ENCODE data around the gene TGM5.
"Not testable (repeated sequence)": the region's sequence is repeated elsewhere in the genome, so short reads cannot be mapped to it uniquely, and the experiment has no call there.

The TGM5 gene, protein sequence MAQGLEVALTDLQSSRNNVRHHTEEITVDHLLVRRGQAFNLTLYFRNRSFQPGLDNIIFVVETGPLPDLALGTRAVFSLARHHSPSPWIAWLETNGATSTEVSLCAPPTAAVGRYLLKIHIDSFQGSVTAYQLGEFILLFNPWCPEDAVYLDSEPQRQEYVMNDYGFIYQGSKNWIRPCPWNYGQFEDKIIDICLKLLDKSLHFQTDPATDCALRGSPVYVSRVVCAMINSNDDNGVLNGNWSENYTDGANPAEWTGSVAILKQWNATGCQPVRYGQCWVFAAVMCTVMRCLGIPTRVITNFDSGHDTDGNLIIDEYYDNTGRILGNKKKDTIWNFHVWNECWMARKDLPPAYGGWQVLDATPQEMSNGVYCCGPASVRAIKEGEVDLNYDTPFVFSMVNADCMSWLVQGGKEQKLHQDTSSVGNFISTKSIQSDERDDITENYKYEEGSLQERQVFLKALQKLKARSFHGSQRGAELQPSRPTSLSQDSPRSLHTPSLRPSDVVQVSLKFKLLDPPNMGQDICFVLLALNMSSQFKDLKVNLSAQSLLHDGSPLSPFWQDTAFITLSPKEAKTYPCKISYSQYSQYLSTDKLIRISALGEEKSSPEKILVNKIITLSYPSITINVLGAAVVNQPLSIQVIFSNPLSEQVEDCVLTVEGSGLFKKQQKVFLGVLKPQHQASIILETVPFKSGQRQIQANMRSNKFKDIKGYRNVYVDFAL

DNA sequence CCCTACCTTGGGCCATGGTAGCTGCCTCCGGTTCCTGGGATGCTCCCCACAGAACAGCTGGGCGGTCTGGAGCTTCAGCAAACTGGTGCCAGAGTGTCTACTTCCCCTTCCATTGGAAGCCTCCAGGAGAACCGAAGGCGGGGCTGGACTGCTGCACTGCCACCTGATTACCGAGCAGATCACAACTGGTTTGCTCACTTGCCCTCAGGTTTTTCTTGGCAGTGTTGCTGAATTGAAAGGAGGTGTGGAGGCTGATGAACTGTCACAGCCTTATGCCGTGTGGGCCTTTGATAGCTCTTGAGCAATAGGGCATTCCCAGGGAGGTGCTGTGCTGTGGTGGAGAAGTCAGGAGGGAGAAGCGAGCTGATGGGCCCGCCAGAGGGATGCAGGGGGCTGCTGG, at the start of gene TGM5:
Gene TGM5 (minus strand): TSS at position 95 of the 400 bp plus-strand sequence. CDS start 79 bp downstream, at position 16.
- DNase-seq (ENCODE audit: low read depth in 1 of 2, low spot score in 1 of 2): no peak

DNA sequence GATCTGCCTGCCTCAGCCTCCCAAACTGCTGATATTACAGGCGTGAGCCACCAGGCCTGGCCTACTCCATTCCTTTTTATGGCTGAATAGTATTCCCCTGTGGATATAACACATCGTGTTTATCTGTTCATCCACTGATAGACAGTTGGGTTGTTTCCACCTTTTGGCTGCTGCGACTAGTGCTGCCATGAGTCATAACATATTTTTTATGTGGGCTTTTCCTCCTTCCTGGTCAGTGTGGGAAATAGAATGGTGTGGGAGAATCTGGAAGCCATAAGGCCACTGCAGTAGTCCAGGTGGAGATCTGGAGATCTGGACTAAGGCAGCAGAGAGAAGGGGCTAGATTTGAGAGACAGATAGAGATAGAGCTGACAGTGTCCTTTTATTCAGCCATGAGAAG, 47.4 kb upstream of the TGM5 start:
- no peak for DNase-seq (ENCODE audit: low read depth in 1 of 2, low spot score in 1 of 2)

DNA sequence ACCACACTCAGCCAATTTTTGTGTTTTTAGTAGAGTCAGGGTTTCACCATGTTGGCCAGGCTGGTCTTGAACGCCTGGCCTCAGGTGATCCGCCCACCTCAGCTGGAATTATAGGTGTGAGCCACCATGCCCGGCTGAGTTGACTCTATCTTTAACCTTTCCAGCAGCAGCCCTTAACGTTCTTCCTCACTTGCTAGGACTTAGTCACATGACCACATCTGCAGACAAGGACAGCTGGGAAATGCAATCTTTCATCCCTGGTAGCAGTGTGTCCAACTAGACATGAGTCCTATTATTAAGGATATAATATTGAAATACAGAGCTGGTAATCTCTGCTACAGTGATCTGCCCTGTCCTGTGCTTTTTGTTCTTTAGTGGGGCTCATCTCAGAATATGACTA, 45.6 kb upstream of the TGM5 start:
- DNase-seq (ENCODE audit: low read depth in 1 of 2, low spot score in 1 of 2): no peak

DNA sequence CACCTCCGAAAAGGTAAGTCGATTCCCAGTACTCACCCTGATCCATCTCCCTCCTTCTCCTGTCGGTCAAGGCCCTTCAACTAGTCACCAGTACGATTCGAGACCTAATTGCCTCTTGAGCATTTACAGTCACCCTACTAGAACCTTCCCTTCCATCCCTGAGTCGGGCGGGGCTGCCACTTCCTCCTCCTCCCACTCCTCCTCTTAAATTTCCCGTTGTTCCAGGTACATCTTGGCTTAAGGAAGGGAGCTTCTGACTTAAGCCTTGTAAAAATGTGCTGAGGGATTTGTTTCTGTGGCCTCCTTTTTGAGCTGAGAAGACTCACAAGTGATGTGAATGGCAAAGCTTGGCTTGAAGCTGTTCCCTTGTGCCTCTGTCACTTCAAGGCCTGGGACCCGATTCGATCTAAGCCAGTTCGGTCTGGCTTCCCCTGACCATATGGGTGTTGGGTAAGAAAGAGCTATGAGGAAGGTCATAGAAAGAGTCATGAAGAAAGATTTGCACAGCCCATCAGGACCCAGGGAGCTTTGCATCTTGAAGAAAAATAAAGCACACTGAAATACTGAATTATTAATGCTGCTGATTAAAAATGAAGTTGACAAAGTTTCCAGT, 35.6 kb upstream of the TGM5 start, which contains the start of gene TGM7:
Gene TGM7 (minus strand): TSS at position 51 of the 613 bp plus-strand sequence.
- no peak for DNase-seq (ENCODE audit: low read depth in 1 of 2, low spot score in 1 of 2)

DNA sequence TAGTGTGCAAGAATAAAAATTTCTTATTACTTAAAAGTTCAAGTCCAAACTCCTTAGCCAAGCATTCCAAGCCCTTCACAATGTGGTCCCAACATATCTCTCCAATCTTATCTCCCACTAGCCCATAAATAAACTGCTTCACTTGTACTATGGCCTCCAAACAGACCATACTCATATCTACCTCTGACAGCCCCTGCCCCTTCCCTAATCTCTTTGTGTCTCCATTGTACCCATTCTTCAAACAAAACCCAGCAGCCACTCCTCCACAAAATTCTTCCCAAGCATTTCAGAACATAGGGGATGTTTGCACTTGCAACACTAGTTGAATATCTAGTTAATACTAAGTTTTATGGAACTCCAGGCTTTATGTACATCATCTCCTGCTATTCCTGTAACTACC, 33.2 kb upstream of the TGM5 start:
- no peak for DNase-seq (ENCODE audit: low read depth in 1 of 2, low spot score in 1 of 2)

DNA sequence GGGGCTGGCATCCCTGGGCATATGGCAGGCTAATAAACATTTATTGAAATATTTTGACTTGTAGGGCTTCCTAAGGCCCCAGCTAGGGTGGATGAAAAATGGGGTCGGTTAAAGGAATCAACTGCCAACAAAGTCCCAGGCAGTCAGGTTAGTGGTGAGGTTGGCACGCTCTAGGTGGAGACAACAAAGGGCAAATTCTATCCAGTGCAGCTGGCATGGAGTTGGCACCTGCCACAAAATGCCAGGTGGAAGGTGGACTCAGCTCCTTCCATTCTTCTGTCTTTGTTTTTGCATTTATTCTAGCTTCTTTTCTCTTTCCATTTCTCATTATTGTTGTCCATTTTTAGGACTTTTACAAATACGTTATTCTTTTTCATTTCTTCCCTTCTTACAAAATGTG, 32.7 kb upstream of the TGM5 start:
- no peak for DNase-seq (ENCODE audit: low read depth in 1 of 2, low spot score in 1 of 2)

DNA sequence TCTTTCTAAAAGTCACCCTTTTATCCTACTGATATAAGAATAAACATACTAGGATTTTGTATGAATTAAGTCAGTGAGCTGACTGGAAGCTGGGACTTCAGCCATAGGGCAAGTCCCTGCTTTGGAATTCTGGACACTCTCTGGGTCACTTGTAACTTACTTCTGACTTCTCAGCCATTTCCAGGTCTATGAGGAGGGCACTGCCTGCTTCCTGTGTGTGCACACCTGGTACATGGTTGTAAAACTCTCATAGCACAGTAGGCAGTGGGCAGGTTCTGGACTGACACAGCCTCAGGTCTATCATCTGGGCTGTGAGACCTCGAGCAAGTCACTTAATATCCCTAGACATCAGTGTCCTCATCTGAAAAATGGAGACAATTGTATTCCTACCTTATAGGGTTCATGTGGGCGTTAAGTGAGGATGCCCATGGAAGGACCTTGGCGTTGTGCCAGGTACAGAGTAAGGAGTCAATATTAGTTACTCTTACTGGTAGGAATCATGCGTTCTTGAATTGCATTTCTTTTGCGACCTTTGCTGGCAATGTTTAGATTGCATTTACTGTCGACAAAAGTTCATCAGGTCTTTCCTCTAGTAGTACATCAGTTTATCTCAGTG, 27.5 kb upstream of the TGM5 start:
- DNase-seq (ENCODE audit: low read depth in 1 of 2, low spot score in 1 of 2): no peak

DNA sequence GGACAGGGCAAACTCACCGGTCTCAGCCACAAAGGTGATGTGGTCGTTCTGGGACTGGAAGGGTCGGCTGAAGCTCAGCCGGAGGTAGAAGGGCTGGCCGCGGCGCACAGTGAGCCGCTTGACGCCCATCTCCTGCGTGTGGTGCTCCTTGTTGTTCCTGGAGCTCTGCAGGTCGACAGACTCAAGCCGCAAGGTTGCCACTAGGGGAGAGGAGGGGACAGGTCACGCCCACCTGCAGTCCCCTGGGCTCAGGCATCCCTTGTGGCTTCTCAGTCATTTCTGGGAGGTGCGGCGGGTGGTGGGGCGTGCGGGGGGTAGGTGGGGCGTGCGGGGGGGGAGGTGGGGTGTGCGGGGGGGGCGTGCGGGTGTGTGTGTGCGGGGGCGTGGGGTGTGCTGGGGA, 26.7 kb upstream of the TGM5 start:
- no peak for DNase-seq (ENCODE audit: low read depth in 1 of 2, low spot score in 1 of 2)

DNA sequence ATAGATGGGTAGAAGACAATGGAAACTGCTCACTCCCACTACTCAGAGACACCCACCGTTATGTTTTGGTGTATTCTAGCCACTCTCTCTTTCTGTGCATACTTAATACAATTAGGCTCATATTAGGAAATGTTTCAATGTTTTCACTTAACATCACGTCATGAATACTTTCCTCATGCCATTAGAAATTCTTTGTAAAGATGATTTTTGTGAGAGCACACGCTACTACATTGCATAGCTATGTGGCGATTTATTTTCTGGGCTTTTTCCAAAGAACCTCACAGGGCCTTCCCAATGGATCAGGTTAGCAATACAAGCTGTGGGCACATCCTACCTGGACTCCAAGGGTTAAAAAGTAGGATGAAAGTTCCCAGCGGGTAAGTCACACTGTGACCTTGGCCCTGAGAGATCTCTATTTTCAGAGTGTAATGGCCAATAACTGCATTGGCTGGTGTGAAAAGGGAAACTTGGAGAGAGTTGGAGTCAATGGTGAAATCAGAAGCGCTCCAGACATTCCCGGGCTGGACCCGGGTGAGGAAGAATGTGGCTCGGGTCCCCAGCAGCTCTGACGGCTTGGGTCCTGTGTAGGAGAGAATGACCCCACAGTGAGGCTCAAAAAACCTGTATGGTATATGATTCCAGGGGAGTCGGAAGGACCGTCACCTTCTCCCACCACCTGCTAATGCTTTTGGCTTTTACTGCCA, 25.8 kb upstream of the TGM5 start:
- no peak for DNase-seq (ENCODE audit: low read depth in 1 of 2, low spot score in 1 of 2)

DNA sequence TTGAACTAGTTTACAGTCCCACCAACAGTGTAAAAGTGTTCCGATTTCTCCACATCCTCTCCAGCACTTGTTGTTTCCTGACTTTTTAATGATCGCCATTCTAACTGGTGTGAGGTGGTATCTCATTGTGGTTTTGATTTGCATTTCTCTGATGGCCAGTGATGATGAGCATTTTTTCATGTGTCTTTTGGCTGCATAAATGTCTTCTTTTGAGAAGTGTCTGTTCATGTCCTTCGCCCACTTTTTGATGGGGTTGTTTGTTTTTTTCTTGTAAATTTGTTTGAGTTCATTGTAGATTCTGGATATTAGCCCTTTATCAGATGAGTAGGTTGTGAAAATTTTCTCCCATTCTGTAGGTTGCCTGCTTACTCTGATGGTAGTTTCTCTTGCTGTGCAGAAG, 22.9 kb upstream of the TGM5 start:
- not testable (repeated sequence) for DNase-seq (ENCODE audit: low read depth in 1 of 2, low spot score in 1 of 2)

DNA sequence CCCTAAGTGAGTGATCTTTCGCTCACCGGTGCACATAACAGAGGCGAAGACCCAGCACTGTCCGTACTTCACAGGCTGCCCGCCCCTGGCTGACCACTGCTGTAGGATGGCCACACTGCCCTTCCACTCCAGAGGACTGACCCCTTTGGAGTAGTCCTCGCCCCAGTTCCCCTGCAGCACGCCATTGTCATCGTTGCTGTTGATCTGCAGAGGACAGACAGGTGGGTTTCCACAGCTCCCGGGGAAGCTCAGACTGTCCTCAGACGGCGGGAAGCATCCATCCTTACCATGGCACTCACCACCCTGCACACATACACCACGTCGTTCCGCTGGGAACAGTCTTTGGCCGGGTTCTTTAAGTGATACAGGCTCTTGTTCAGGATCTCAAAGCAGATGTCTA, 20.5 kb upstream of the TGM5 start:
- no peak for DNase-seq (ENCODE audit: low read depth in 1 of 2, low spot score in 1 of 2)

DNA sequence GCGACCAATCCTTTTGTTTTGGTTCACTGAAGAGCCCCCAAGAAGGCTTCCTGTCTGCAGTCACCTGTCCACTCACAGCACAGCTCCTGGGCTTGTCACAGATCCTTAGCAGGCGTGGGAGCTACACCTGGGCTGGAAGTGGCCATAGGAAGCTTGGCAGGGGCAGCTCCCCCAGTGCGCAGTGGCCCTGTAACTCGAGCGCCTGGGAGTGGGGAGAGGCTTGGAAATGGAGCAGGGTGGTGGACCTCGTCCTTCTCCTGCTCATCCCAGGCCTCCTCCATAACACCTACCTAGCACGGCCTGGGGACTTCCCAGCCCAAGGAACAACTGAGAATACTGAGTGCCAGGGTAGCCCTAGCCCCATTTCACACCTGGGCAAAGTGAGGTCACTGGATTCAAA, 19.3 kb upstream of the TGM5 start:
- DNase-seq (ENCODE audit: low read depth in 1 of 2, low spot score in 1 of 2): no peak

DNA sequence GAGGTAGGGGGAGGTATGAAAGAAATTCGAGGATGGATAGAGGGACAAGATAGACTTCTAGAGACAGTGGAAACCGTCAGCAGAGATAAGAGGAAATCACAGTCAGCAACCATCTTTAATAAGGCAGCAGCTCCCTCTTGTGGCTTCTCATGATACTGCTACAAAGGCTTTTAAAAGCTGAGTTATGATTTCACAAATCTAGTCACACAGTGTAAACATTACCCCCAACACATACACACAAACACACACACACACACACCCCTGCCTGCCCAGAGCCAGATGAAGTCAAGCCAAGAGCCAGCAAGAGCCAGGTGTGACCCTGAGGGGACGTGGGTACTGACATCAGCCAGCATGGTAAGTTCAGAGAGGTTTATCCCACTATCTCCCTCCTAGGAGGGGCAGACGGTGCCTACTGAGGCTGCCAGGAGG, 18.9 kb upstream of the TGM5 start:
- DNase-seq (ENCODE audit: low read depth in 1 of 2, low spot score in 1 of 2): peak in 1 of 2 donors; percentile 8

DNA sequence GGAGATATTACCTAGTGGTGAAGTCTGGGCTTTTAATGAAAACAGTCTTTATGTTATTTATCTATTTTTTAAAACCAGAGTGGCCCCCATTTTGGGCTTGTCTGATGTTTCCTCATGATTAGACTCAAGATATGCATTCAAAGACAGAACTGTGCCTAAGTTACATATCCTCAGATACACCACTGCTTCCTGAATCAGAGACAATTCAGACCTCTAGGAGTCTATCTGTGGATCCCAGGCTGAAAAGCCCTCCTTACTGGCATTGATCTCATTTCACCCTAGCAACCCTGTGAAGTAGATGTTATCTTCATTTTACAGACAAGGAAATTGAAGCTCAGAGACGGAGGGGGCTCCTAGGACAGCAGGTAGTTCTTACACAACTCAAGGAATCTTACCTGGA, 16.8 kb upstream of the TGM5 start:
- no peak for DNase-seq (ENCODE audit: low read depth in 1 of 2, low spot score in 1 of 2)

DNA sequence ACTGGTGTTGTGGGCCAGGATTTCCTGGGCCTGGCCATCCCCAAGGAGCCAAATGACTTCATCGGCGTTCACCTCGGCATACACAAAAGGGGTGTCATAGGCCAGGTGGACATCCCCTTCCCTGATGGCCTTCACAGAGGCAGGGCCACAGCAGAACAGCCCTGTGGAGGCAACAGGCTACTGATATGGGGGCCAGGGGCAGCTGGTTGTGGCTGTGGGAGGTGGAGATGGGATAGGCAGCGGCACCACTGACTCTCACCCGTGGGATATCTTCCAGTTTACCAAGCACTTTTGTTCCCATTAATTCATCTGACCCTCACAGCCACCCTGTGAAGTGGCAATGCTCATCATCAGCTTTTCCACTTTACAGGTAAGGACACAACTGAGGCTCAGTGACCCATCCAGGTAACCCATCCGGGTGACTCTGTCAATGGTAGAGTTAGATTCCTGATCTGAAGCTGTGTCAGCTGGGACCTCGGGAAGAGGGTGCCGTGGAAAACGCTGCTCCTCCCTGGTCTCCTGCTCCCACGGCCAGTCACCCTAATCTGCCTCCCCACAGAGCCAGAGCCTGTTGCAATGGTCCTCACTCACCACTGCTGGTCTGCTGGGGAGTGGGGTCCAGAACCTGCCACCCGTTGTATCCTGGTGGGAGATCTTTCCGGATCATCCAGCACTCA, 15.3 kb upstream of the TGM5 start:
- no peak for DNase-seq (ENCODE audit: low read depth in 1 of 2, low spot score in 1 of 2)

DNA sequence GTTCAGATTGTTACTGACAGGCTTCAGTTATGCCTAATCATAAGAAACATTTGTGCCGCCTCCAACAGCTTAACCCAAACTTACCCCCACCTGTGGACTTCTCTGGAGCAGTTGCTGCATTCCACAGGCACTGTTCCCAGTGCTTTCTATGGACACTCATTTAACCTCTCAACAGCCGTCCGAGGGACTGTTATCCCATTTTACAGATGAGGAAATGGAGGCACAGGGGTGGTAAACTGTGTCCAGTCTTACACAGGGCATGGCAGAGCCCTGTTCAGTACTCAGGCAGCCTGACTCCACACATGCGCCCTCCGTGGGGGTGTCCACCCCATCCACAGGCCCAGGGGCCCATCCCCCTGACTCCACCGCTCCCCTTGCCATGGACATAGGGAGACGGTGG, 14.3 kb upstream of the TGM5 start:
- no peak for DNase-seq (ENCODE audit: low read depth in 1 of 2, low spot score in 1 of 2)

DNA sequence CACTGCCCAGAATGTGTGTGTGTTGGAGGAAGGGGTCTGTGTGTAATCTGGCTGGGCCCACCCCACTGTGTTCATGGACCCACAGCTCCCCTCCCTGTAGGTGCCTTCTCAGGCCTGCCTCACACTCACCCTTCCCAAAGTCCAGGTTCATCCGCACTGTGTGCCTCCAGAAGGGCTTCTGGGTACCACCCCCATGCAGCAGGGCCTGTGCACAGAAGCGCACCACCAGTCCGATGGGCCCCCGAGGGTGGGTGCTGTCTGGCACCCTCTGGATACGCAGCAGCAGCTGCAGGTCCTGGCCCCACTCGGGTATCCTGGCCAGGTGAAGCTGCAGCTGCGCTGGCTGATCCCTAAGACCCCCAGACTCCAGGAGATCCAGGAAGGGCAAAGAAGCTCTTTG, 12.8 kb upstream of the TGM5 start:
- DNase-seq (ENCODE audit: low read depth in 1 of 2, low spot score in 1 of 2): no peak

DNA sequence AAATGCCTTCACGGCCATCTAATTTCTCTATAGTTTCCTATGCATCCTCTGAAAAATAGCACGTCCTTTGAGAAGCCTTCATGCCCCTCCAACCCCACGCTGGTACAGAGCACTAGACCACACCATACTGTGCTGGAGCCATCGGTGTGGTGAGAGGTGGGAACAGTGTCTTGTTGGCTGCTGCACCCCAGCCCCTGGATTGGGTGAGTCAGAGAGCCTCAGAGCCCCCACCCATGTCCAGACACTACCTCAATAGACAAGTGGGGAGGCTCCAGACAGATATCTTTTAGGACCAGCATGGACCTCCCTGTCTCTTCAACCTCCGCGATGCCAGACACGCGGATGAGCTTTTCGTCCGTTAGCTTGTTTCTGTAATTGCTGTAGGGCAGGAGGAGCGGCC, 12.1 kb upstream of the TGM5 start:
- DNase-seq (ENCODE audit: low read depth in 1 of 2, low spot score in 1 of 2): no peak

DNA sequence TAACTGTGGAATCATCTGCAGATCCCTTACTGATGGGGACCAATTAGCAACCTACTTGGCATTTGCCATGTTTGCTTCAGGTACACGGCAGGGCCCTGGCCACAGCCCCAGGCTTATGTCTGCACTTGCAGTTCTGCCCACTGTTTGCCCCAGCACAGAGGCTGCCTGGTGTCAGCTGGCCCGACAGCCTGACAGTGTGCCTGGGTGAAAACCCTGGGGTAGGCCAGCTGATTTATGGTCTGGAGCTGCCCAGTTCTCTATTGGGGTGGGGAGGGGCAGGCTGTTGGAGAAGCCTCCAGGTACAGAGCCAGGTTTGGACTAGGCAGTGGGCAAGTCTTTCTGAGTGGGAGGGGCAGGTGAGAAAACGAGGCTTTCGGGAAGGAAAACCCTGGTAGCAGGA, 11.2 kb upstream of the TGM5 start:
- no peak for DNase-seq (ENCODE audit: low read depth in 1 of 2, low spot score in 1 of 2)

DNA sequence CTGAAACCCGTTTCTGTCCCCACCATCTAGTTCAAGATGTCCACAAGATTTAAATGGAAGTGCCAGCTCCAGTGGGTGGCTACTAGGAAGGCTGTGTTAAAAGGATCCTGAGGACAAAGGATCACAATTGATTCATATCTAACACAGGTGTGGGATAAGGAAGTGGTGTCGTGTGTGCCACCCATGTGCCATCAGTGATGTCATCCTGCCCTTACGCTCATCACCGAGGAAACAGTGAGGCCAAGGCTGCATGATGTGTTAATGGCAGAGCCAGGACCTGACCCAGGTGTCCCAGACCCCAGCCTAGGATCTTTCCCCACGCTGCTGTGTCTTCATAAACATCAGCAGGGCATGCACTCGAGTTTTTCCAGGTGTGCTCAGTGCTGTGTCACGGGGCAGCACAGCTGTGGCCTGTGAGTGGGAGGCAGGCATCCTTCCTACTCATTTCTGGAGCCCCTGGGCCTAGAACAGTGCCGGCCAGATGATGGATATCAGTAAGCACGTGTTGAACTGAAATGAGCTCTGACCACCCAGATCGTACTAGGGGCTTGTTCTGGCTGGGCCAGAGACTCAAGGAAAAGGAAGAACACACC, 10.6 kb upstream of the TGM5 start:
- DNase-seq (ENCODE audit: low read depth in 1 of 2, low spot score in 1 of 2): no peak

Measured in activated T-helper 1 cell treated with anti-CD3 and anti-CD28 coated beads, Interleukin-2, amount 50 U/mL, for 16 hours (primary cell).